Measurements from ENCODE around the gene FSD1L. TPM values are rescaled to one million over a fixed set of nuclear protein-coding genes. Genes with fewer than 3 reads are reported as not detected.

The FSD1L gene
- total and polyA plus RNA-seq, 2 of the 13 experiments (the other 11 are each of a cell fraction or from before 2014, with no cell fraction given), result 4.1 to 5.1 TPM

DNA sequence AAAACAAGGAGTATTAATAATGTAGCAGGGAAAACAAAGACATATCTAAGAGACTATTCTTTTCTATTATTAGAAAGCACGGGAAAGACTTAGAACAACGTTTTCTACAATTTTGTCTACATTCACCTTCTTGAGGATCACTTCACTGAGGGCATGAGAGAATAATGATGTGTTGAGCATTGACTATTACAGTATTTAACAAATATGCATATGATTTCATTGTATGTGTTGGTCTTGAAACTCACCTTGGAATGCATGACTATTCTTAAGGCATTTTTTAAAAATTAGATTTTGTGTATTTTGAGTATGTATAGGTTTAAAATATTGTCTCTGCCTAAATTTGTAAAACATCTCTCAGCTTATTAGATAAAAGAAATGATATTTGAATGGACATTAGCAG is 1.2 kb downstream of the FSD1L start:
- TF ChIP-seq ZNF468 (CRISPR knock-in tag; IDR thresholded peaks at IDR 0.05) (no peak), SIX4 (CRISPR knock-in tag; IDR thresholded peaks at IDR 0.05) (no peak), ZBTB21 (CRISPR knock-in tag; IDR thresholded peaks at IDR 0.05) (no peak), ZNF451 (CRISPR knock-in tag; IDR thresholded peaks at IDR 0.05) (no peak), SOX5 (CRISPR knock-in tag; IDR thresholded peaks at IDR 0.05; ENCODE audit: borderline replicate concordance) (peak; percentile 10; the same call in 1 of the 2 replicates)
- TF ChIP-seq, protein P1, sequence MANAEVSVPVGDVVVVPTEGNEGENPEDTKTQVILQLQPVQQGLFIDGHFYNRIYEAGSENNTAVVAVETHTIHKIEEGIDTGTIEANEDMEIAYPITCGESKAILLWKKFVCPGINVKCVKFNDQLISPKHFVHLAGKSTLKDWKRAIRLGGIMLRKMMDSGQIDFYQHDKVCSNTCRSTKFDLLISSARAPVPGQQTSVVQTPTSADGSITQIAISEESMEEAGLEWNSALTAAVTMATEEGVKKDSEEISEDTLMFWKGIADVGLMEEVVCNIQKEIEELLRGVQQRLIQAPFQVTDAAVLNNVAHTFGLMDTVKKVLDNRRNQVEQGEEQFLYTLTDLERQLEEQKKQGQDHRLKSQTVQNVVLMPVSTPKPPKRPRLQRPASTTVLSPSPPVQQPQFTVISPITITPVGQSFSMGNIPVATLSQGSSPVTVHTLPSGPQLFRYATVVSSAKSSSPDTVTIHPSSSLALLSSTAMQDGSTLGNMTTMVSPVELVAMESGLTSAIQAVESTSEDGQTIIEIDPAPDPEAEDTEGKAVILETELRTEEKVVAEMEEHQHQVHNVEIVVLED (CRISPR knock-in tag; IDR thresholded peaks at IDR 0.05; ENCODE audit: borderline replicate concordance), result no peak
- intact Hi-C loops (cut with micrococcal nuclease; ENCODE audit: unreplicated experiment) (loop anchor here (5.0 to 10.0 kb wide), 2 partner anchors 108 to 246 kb away; partner anchors contain the start of genes FKTN and TMEM38B), in situ Hi-C loops (cut with HindIII; ENCODE audit: extremely low pct_ligation_motif_present, low pct_unique_long_range_greater_than_20kb) (no loop called here)
- TSS peak; percentile 67 for BruUV-seq (replicated peaks)
- H3K36me3 ChIP-seq (replicated peaks in 1 of 2; ENCODE audit: control insufficient read depth in 1 of 2, insufficient read depth in 2 of 2, low read length in 2 of 2), result no peaks in the 10 kb centered on the region; a peak in 1 of 5 replicates
- no peaks in the 10 kb centered on the region for H4K20me1 ChIP-seq (ENCODE audit: insufficient read depth, low read length)
- no peaks in the 10 kb centered on the region; a peak in 1 of 5 replicates for H3K27me3 ChIP-seq (ENCODE audit: control insufficient read depth in 1 of 2, insufficient read depth in 2 of 2, low read length in 2 of 2)
- H3K27ac ChIP-seq (ENCODE audit: extremely low read length, insufficient read depth, low read length), result peak overlapping the region; percentile 74
- FAIRE-seq, result no peak
- DNase-seq (ENCODE audit: low spot score), result no peak
- 0% methylated on average over 2 of the region's 2 CpGs for WGBS (ENCODE audit: low lambda C conversion rate)
- ChIA-PET POLR2A (interaction anchor here (1.0 to 4.0 kb wide), 3 partner anchors 9 to 31 kb away, joined by 3 to 19 read pairs (median 3); no protein-coding TSS in a partner anchor), CTCF (ENCODE audit: low intra/inter-chr PET ratio, low total read pairs) (no interaction called here)
- H2AFZ ChIP-seq (ENCODE audit: low read length), result no peak overlapping the region
- H3K9ac ChIP-seq (ENCODE audit: insufficient read depth, low read depth, low read length), result peak overlapping the region; percentile 81
- H3K9me3 ChIP-seq (ENCODE audit: low read length), result no peaks in the 10 kb centered on the region
- peaks cover 81% of the 10 kb centered on the region for H3K4me1 ChIP-seq (ENCODE audit: insufficient read depth, low read length)
- H3K79me2 ChIP-seq (ENCODE audit: insufficient read depth, low read length), result peaks cover 52% of the 10 kb centered on the region
- peak overlapping the region; percentile 83 to 90 (median 89) for H3K4me3 ChIP-seq (replicated peaks in 1 of 3; ENCODE audit: insufficient read depth in 1 of 3, low read depth in 2 of 3, low read length in 3 of 3)
- H3K4me2 ChIP-seq (ENCODE audit: low read depth, low read length), result peak overlapping the region; percentile 81
- ATAC-seq, result no peak

DNA sequence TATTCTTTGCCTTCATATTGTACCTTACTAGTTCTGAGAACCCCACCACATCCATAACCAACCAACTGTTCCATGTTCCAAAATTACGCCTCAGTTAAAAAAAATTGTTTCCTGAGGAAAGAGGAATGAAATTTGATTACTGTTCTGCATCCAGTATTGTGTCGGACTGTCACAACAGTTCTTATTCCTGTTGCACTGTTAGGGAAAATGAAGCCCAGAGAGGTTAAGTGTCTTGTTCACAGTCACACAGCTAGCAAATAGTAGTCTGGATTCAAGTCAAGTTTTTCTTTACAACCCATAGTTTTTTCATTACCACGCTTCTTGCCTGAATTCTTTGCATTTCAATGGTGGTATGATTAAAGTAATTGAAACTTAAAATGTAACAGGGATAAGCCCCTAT is 4.4 kb downstream of the FSD1L start:
- intact Hi-C loops (cut with micrococcal nuclease; ENCODE audit: unreplicated experiment) (no loop called here), in situ Hi-C loops (cut with HindIII; ENCODE audit: extremely low pct_ligation_motif_present, low pct_unique_long_range_greater_than_20kb) (no loop called here)
- Histone ChIP-seq H3K27ac (ENCODE audit: extremely low read length, insufficient read depth, low read length) (no peak overlapping the region), H3K36me3 (replicated peaks in 1 of 2; ENCODE audit: control insufficient read depth in 1 of 2, insufficient read depth in 2 of 2, low read length in 2 of 2) (no peaks in the 10 kb centered on the region; a peak in 2 of 5 replicates), H3K4me1 (ENCODE audit: insufficient read depth, low read length) (peaks cover 67% of the 10 kb centered on the region), H3K9ac (ENCODE audit: insufficient read depth, low read depth, low read length) (no peak overlapping the region), H4K20me1 (ENCODE audit: insufficient read depth, low read length) (no peaks in the 10 kb centered on the region), H3K4me2 (ENCODE audit: low read depth, low read length) (peak overlapping the region; percentile 13; the same call in 1 of the 2 replicates), H3K4me3 (replicated peaks in 1 of 3; ENCODE audit: insufficient read depth in 1 of 3, low read depth in 2 of 3, low read length in 3 of 3) (no peak overlapping the region; a peak in 1 of 6 replicates), H3K79me2 (ENCODE audit: insufficient read depth, low read length) (peaks cover 83% of the 10 kb centered on the region), H3K27me3 (ENCODE audit: control insufficient read depth in 1 of 2, insufficient read depth in 2 of 2, low read length in 2 of 2) (no peaks in the 10 kb centered on the region; a peak in 1 of 5 replicates), H3K9me3 (ENCODE audit: low read length) (no peaks in the 10 kb centered on the region), H2AFZ (ENCODE audit: low read length) (no peak overlapping the region)
- DNase-seq (ENCODE audit: low spot score) (no peak), FAIRE-seq (no peak), ATAC-seq (no peak)
- no TSS peak for BruUV-seq (replicated peaks)
- TF ChIP-seq CEBPG (CRISPR knock-in tag; IDR thresholded peaks at IDR 0.05), result no peak
- no peak for TF ChIP-seq ZNF660 (CRISPR knock-in tag; IDR thresholded peaks at IDR 0.05; ENCODE audit: borderline replicate concordance, low read depth)
- TF ChIP-seq, protein P2, sequence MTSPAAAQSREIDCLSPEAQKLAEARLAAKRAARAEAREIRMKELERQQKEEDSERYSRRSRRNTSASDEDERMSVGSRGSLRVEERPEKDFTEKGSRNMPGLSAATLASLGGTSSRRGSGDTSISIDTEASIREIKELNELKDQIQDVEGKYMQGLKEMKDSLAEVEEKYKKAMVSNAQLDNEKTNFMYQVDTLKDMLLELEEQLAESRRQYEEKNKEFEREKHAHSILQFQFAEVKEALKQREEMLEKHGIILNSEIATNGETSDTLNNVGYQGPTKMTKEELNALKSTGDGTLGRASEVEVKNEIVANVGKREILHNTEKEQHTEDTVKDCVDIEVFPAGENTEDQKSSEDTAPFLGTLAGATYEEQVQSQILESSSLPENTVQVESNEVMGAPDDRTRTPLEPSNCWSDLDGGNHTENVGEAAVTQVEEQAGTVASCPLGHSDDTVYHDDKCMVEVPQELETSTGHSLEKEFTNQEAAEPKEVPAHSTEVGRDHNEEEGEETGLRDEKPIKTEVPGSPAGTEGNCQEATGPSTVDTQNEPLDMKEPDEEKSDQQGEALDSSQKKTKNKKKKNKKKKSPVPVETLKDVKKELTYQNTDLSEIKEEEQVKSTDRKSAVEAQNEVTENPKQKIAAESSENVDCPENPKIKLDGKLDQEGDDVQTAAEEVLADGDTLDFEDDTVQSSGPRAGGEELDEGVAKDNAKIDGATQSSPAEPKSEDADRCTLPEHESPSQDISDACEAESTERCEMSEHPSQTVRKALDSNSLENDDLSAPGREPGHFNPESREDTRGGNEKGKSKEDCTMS (CRISPR knock-in tag; conservative IDR thresholded peaks at IDR 0.05), result no peak
- TF ChIP-seq KDM5B (CRISPR knock-in tag; IDR thresholded peaks at IDR 0.05; ENCODE audit: borderline replicate concordance), result no peak
- TF ChIP-seq ZNF737 (CRISPR knock-in tag; IDR thresholded peaks at IDR 0.05; ENCODE audit: borderline replicate concordance), result no peak
- no peak for TF ChIP-seq ZNF256 (CRISPR knock-in tag; conservative IDR thresholded peaks at IDR 0.05)
- no peak for TF ChIP-seq SATB2 (CRISPR knock-in tag; IDR thresholded peaks at IDR 0.05)
- peak; percentile 55; the same call in 1 of the 2 replicates for TF ChIP-seq ZMYM3 (CRISPR knock-in tag; IDR thresholded peaks at IDR 0.05)
- no peak for TF ChIP-seq ZNF549 (CRISPR knock-in tag; IDR thresholded peaks at IDR 0.05)
- TF ChIP-seq ZNF768 (CRISPR knock-in tag; IDR thresholded peaks at IDR 0.05), result peak; percentile 83; the same call in 1 of the 2 replicates
- ChIA-PET POLR2A (no interaction called here), CTCF (ENCODE audit: low intra/inter-chr PET ratio, low total read pairs) (no interaction called here)
- WGBS (ENCODE audit: low lambda C conversion rate), result 95% methylated on average over 3 of the region's 3 CpGs

Data from HepG2 (cell line).